SH-SY5Y (cell line): ENCODE data around the gene MEPCE.

Experiments used
- GATA2 ChIP-seq: IDR thresholded peaks from 2 replicates; pipeline ENCODE4 v1.6.1; 2011; ENCODE audit warnings: mild to moderate bottlenecking, low read depth, low read length
- GATA3 ChIP-seq: IDR thresholded peaks from 2 replicates; pipeline ENCODE4 v1.6.1; 2011; ENCODE audit warnings: low read depth, mild to moderate bottlenecking, low read length, moderate library complexity

DNA sequence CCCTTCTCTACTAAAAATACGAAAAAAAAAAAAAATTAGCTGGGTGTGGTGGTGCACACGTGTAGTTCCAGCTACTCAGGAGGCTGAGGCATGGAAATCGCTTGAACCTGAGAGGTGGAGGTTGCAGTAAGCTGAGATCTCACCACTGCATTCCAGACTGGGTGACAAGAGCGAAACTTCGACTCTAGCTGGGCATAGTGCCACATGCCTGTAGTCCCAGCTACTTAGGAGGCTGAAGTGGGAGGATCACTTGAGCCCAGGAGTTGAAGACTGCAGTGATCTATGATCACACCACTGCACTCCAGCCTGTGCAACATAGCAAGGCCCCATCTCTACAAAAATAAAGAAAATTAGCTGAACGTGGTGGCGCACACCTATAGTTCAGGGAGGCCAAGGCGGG lies 35.7 kb downstream of the MEPCE start:
- TF ChIP-seq GATA2 (no peak), GATA3 (no peak)
